Kasumi-1 (cell line): ENCODE results near the gene LRP2BP.
"Not testable (repeated sequence)": the region's sequence is repeated elsewhere in the genome, so short reads cannot be mapped to it uniquely, and the experiment has no call there.

Source experiments
- DNase-seq, 2 experiments: peaks; one replicate each; lab custom pipeline; 2025; lab: John Stamatoyannopoulos, UW

LRP2BP gene

GRCh38 chr4:185395956-185396723 lies 416 bp upstream of the LRP2BP start:
- peak; percentile 87 to 92 for DNase-seq

- no peak for DNase-seq
These were observed 1.0 kb downstream of the LRP2BP start for GRCh38 chr4:185394568-185395237.

GRCh38 chr4:185392156-185392555 lies 3.6 kb downstream of the LRP2BP start:
- DNase-seq, result no peak

GRCh38 chr4:185390941-185391340 lies 4.8 kb downstream of the LRP2BP start:
- DNase-seq, result no peak

- DNase-seq, result no peak
These were observed 7.8 kb downstream of the LRP2BP start for GRCh38 chr4:185387957-185388356.

GRCh38 chr4:185384930-185385331 lies 10.8 kb downstream of the LRP2BP start:
- DNase-seq, result no peak

GRCh38 chr4:185384061-185384460 lies 11.7 kb downstream of the LRP2BP start:
- DNase-seq, result no peak

- DNase-seq, result no peak
These were observed 12.3 kb downstream of the LRP2BP start for GRCh38 chr4:185383451-185383850.

GRCh38 chr4:185382754-185383153 lies 13.0 kb downstream of the LRP2BP start:
- DNase-seq, result no peak

- DNase-seq, result no peak
These were observed 14.2 kb downstream of the LRP2BP start for GRCh38 chr4:185381288-185382196.

- DNase-seq, result no peak
These were observed 15.4 kb downstream of the LRP2BP start for GRCh38 chr4:185380320-185380719.

- DNase-seq, result no peak
These were observed 16.1 kb downstream of the LRP2BP start for GRCh38 chr4:185379326-185380295.

GRCh38 chr4:185378264-185378663 lies 17.5 kb downstream of the LRP2BP start:
- DNase-seq, result no peak

- no peak for DNase-seq
These were observed 21.2 kb downstream of the LRP2BP start for GRCh38 chr4:185374573-185374972.

- no peak for DNase-seq
These were observed 21.7 kb downstream of the LRP2BP start for GRCh38 chr4:185374027-185374426.

- DNase-seq, result no peak
These were observed 24.0 kb downstream of the LRP2BP start for GRCh38 chr4:185371702-185372101.

- DNase-seq, result no peak
These were observed 25.3 kb downstream of the LRP2BP start for GRCh38 chr4:185370268-185370949.

GRCh38 chr4:185369731-185370130 lies 26.0 kb downstream of the LRP2BP start:
- DNase-seq, result no peak

- no peak for DNase-seq
These were observed 30.8 kb downstream of the LRP2BP start for GRCh38 chr4:185364886-185365285.

- DNase-seq, result no peak
These were observed 32.5 kb downstream of the LRP2BP start for GRCh38 chr4:185363251-185363650.

GRCh38 chr4:185362570-185362969 lies 33.2 kb downstream of the LRP2BP start:
- DNase-seq, result not testable (repeated sequence)
